ENCODE measurements around the gene SECISBP2L.
A peak's percentile ranks its signal among the peaks of the same experiment; 100 is the strongest.
"Not testable (repeated sequence)": the region's sequence is repeated elsewhere in the genome, so short reads cannot be mapped to it uniquely, and the experiment has no call there.

SECISBP2L gene

DNA sequence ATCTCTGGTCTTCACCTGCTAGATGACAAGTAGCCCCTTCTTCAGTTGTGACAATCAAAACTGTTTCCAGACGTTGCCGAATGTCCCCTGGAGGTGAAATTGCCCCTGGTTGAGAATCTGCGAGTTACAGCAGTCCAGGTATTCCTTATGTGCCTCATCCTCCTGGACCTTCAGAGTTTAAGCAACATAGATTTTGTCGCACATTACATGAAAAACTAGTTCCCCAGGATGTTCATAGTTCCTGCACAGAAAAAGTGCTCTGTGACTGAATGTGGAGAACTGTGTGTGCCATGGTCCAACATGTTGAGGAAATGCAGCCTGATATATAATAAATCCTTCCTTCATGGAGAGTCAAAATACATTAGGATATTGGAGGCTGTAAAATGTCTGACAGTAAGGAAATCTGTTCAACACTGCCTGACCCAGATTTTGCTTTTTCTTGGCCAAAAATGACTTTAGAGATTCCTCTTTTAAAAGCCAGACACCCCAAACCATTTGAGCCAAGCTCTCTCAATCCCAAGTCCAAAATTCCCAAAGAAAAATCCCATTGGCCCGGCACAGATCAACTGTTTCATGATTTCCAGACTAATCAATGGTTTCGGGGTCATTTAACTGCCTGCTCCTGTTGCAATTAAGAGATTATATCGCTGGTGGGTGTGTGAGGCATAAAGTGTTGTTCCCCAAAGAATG is 62.1 kb downstream of the SECISBP2L start:
- Histone ChIP-seq H3K9me3 (ENCODE audit: control insufficient read depth, low read length) (no peaks in the 10 kb centered on the region), H3K4me3 (ENCODE audit: insufficient read depth, low read depth, low read length) (no peak overlapping the region), H3K4me1 (ENCODE audit: control insufficient read depth, insufficient read depth, low read length) (no peaks in the 10 kb centered on the region), H3K27me3 (ENCODE audit: control insufficient read depth, insufficient read depth, low read length, poor library complexity, severe bottlenecking) (no peaks in the 10 kb centered on the region), H3K36me3 (ENCODE audit: control insufficient read depth, insufficient read depth, low read length) (no peaks in the 10 kb centered on the region), H3K27ac (ENCODE audit: insufficient read depth, low read depth, low read length, poor library complexity, severe bottlenecking) (no peak overlapping the region)
- WGBS, 2 experiments: 83 to 92% methylated on average over 5 to 7 of the region's 7 CpGs

DNA sequence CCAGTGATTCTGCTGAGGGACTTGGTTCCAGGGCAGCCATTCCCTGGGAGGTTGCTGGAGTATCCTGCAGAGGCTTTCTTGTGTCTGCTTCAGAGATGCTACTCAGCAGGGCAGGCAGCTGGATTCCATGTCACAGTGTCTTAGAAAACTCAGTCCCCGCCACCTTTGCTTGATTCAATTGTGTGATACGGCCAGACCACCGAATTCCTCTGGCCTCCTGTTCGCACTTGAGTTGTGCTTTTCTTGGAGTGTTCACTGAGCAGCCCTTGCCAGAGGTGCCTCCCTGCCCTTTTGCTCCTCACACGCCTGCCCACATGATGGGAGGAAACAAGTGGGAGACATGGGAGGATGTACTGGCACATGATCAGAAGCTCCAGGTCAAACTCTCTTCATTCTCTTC is 62.9 kb downstream of the SECISBP2L start:
- Histone ChIP-seq H3K27ac (ENCODE audit: insufficient read depth, low read depth, low read length, poor library complexity, severe bottlenecking) (no peak overlapping the region), H3K27me3 (ENCODE audit: control insufficient read depth, insufficient read depth, low read length, poor library complexity, severe bottlenecking) (no peaks in the 10 kb centered on the region), H3K4me1 (ENCODE audit: control insufficient read depth, insufficient read depth, low read length) (no peaks in the 10 kb centered on the region), H3K9me3 (ENCODE audit: control insufficient read depth, low read length) (no peaks in the 10 kb centered on the region), H3K36me3 (ENCODE audit: control insufficient read depth, insufficient read depth, low read length) (no peaks in the 10 kb centered on the region), H3K4me3 (ENCODE audit: insufficient read depth, low read depth, low read length) (no peak overlapping the region)
- WGBS, 2 experiments: 84 to 91% methylated on average over 5 of the region's 5 CpGs

DNA sequence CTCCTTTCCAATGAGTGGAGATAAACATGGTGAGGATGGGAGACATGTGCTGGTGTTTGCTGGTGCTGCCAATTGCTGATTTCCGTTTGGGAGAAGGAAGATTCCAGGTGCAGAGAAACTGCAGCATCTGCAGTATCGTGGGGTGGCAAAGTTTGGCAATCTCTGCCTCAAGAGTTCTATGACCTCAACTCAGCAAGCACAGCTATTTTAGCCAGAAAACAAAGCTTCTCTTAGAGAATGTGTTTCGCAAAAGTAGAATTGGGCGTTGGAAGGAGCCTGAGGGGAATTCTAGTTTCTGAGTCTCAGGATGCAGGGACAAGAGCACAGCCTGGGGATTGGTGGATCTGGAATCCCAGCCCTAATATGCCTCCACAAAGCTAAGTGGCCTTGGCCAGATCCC is 64.3 kb downstream of the SECISBP2L start:
- H3K4me1 ChIP-seq (ENCODE audit: control insufficient read depth, insufficient read depth, low read length): no peaks in the 10 kb centered on the region
- no peak overlapping the region for H3K4me3 ChIP-seq (ENCODE audit: insufficient read depth, low read depth, low read length)
- 86 to 90% methylated on average over 4 of the region's 4 CpGs for WGBS, 2 experiments
- no peaks in the 10 kb centered on the region for H3K36me3 ChIP-seq (ENCODE audit: control insufficient read depth, insufficient read depth, low read length)
- no peaks in the 10 kb centered on the region for H3K9me3 ChIP-seq (ENCODE audit: control insufficient read depth, low read length)
- H3K27me3 ChIP-seq (ENCODE audit: control insufficient read depth, insufficient read depth, low read length, poor library complexity, severe bottlenecking): no peaks in the 10 kb centered on the region
- H3K27ac ChIP-seq (ENCODE audit: insufficient read depth, low read depth, low read length, poor library complexity, severe bottlenecking): no peak overlapping the region

DNA sequence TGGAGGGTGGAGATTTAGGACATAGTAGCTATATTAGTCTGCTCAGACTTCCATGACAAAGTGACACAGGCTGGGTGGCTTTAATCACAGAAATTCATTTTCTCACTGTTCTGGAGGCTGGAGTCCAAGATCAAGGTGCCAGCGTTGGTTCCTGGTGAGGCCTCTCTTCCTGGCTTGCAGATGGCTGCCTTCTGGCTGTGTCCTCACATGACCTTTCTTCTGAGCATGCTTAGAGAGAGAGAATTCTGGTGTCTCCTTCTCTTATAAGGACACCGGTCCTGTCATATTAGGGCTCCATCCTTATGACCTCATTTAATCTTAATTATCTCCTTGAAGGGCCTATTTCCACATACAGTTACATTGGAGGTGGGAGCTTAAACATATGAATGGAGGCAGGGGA is 67.6 kb downstream of the SECISBP2L start:
- H3K36me3 ChIP-seq (ENCODE audit: control insufficient read depth, insufficient read depth, low read length): no peaks in the 10 kb centered on the region
- WGBS, 2 experiments: 89 to 94% methylated on average over 2 of the region's 2 CpGs
- no peak overlapping the region for H3K4me3 ChIP-seq (ENCODE audit: insufficient read depth, low read depth, low read length)
- H3K27me3 ChIP-seq (ENCODE audit: control insufficient read depth, insufficient read depth, low read length, poor library complexity, severe bottlenecking): no peaks in the 10 kb centered on the region
- H3K9me3 ChIP-seq (ENCODE audit: control insufficient read depth, low read length): no peaks in the 10 kb centered on the region
- peaks cover 10% of the 10 kb centered on the region for H3K4me1 ChIP-seq (ENCODE audit: control insufficient read depth, insufficient read depth, low read length)
- no peak overlapping the region for H3K27ac ChIP-seq (ENCODE audit: insufficient read depth, low read depth, low read length, poor library complexity, severe bottlenecking)

DNA sequence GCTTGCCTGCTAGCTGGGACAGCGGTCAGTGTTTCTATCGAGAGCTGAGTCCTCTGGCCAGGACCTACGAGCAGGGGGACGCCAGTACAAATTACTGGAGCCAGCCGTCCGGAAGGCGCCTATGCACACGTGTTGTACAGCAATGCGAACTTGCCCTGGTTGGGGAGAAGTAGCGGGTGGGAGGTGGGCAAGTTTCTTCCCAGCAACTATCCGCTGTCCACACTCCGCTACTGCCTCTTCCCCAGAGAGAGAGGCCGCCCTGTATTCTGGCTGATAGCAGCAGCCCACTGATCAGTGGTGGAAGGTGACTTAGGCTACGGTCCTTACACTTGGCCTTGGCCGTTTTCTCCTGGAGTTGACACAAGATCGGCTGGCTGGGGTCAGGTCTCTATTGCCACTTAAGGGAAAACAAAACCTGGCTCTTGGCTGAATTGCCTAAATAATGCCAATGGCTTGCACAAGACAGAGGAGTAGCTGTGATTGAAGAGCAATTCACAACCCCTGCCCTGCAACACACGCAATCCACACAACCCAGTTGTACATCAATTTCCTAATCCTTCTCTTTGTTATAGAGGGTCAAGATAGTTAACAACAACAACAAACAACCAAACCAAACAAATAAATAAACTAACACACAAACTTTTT is 69.7 kb downstream of the SECISBP2L start:
- H3K36me3 ChIP-seq (ENCODE audit: control insufficient read depth, insufficient read depth, low read length): no peaks in the 10 kb centered on the region
- H3K27ac ChIP-seq (ENCODE audit: insufficient read depth, low read depth, low read length, poor library complexity, severe bottlenecking): no peak overlapping the region
- peak overlapping the region; percentile 45 for H3K4me3 ChIP-seq (ENCODE audit: insufficient read depth, low read depth, low read length)
- no peaks in the 10 kb centered on the region for H3K9me3 ChIP-seq (ENCODE audit: control insufficient read depth, low read length)
- 82 to 87% methylated on average over 17 of the region's 17 CpGs for WGBS, 2 experiments
- no peaks in the 10 kb centered on the region for H3K27me3 ChIP-seq (ENCODE audit: control insufficient read depth, insufficient read depth, low read length, poor library complexity, severe bottlenecking)
- peaks cover 10% of the 10 kb centered on the region for H3K4me1 ChIP-seq (ENCODE audit: control insufficient read depth, insufficient read depth, low read length)

DNA sequence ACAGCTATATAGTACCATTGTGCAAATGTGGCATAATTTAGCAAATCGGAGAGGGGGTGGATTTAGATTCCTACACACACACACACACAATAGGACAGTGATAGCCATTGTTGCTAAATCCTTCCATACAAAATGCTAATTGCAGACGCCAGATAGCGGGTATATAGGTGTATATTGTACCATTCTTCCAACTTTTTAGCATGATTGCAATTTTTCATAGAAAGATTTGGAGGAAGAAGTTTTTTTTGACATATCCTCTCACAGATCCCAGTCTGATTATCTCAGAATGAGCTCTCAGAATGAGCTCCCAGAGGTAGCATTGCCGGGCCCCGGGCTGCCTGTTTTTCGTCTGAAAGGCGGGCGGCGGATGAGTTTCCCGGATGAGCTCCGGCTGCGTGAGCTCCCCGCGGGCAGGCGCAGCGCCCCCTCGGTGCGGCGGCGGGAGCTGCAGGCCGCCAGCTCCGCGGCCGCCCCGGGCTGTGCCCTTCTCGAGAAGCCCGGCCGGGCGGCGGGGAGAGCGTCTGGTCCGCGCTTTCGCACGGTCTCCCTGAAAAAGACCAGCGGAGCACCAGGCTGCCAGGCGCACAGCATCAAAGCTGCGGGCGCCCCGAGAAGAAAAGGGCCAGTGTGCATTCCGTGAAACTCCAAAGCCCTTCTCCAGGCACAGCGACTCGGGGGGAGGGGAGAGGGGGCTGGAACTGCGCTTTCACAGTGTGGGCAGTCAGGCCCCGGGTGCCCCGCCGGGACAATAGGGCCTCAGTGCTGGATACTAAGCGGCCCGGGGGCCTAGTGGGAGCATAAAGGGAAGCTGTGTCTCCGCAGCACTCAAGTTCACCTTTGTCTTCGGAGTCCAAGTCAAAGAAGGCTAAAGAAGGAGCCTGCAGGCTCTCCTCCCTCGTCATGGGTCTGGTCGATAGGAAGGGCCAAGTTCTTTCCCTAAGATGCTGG is 70.5 kb downstream of the SECISBP2L start:
- Histone ChIP-seq H3K4me3 (ENCODE audit: insufficient read depth, low read depth, low read length) (peak overlapping the region; percentile 45), H3K27me3 (ENCODE audit: control insufficient read depth, insufficient read depth, low read length, poor library complexity, severe bottlenecking) (no peaks in the 10 kb centered on the region), H3K9me3 (ENCODE audit: control insufficient read depth, low read length) (no peaks in the 10 kb centered on the region), H3K4me1 (ENCODE audit: control insufficient read depth, insufficient read depth, low read length) (peaks cover 10% of the 10 kb centered on the region), H3K27ac (ENCODE audit: insufficient read depth, low read depth, low read length, poor library complexity, severe bottlenecking) (peak overlapping the region; percentile 79), H3K36me3 (ENCODE audit: control insufficient read depth, insufficient read depth, low read length) (no peaks in the 10 kb centered on the region)
- WGBS, 2 experiments: 2 to 3% methylated on average over 50 to 53 of the region's 53 CpGs

DNA sequence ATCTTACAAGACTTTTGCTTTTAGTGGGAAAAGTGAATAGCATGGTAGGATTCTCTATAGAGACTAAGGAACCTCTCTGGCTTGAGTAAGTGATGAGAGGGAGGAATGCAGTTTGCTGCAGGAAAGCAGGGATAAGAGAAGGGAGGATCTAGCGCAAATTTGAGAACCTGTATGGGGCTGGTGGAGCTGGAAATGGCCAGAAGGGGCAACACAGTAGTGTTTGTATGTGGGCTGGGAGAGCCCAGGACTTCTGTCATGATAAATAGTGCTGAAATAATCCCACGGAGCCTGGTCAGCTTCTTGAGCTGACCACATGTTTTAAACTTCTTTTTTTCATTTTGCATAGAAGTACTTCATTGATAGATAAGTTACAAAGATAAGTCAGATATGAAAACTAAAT is 71.4 kb downstream of the SECISBP2L start:
- no peaks in the 10 kb centered on the region for H3K36me3 ChIP-seq (ENCODE audit: control insufficient read depth, insufficient read depth, low read length)
- WGBS, 2 experiments: 42 to 47% methylated on average over 2 of the region's 2 CpGs
- no peaks in the 10 kb centered on the region for H3K27me3 ChIP-seq (ENCODE audit: control insufficient read depth, insufficient read depth, low read length, poor library complexity, severe bottlenecking)
- peaks cover 10% of the 10 kb centered on the region for H3K4me1 ChIP-seq (ENCODE audit: control insufficient read depth, insufficient read depth, low read length)
- H3K9me3 ChIP-seq (ENCODE audit: control insufficient read depth, low read length): no peaks in the 10 kb centered on the region
- H3K27ac ChIP-seq (ENCODE audit: insufficient read depth, low read depth, low read length, poor library complexity, severe bottlenecking): no peak overlapping the region
- no peak overlapping the region for H3K4me3 ChIP-seq (ENCODE audit: insufficient read depth, low read depth, low read length)

DNA sequence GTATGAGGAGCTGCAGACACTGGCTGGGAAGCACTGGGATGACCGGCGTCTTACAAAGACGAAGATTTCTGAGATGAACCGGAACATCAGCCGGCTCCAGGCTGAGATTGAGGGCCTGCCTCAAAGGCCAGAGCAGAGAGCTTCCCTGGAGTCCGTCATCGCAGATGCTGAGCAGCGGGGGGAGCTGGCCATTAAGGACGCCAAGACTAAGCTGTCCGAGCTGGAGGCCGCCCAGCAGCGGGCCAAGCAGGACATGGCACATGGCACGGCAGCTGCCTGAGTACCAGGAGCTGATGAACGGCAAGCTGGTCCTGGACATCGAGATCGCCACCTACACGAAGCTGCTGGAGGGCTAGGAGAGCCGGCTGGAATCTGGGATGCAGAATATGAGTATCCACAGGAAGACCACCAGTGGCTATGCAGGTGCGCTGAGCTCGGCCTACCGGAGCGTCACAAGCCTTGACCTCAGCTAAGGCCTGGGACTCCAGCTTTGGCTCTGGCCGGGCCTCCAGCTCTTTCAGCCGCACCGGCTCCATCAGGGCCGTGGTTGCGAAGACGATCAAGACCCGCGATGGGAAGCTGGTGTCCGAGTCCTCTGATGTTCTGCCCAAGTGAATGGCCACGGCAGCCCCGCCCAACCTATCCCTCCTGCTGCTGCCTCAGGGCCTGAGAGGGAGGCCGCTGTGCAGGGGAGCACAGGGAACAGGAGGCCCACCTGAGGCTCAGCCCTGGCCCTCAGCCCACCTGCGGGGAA is 73.3 kb downstream of the SECISBP2L start:
- Histone ChIP-seq H3K4me1 (ENCODE audit: control insufficient read depth, insufficient read depth, low read length) (peaks cover 10% of the 10 kb centered on the region), H3K27ac (ENCODE audit: insufficient read depth, low read depth, low read length, poor library complexity, severe bottlenecking) (no peak overlapping the region), H3K4me3 (ENCODE audit: insufficient read depth, low read depth, low read length) (no peak overlapping the region), H3K27me3 (ENCODE audit: control insufficient read depth, insufficient read depth, low read length, poor library complexity, severe bottlenecking) (no peaks in the 10 kb centered on the region), H3K9me3 (ENCODE audit: control insufficient read depth, low read length) (no peaks in the 10 kb centered on the region), H3K36me3 (ENCODE audit: control insufficient read depth, insufficient read depth, low read length) (no peaks in the 10 kb centered on the region)
- WGBS, 2 experiments: 94 to 95% methylated on average over 35 of the region's 35 CpGs

DNA sequence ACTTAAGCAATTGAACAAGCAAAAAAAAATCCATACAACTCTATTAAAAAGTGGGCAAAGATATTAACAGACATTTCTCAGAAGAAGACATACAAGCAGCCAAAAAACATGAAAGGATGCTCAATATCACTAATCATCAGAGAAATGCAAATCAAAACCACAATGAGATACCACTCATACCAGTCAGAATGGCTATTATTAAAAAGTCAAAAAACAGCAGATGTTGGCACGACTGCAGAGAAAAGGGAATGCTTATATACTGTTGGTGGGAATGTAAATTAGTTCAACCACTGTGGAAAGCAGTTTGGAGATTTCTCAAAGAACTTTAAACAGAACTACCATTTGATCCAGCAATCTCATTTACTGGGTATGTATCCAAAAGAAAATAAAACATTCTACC is 75.3 kb downstream of the SECISBP2L start:
- H3K27me3 ChIP-seq (ENCODE audit: control insufficient read depth, insufficient read depth, low read length, poor library complexity, severe bottlenecking); H3K9me3 ChIP-seq (ENCODE audit: control insufficient read depth, low read length); H3K4me3 ChIP-seq (ENCODE audit: insufficient read depth, low read depth, low read length); H3K4me1 ChIP-seq (ENCODE audit: control insufficient read depth, insufficient read depth, low read length); H3K36me3 ChIP-seq (ENCODE audit: control insufficient read depth, insufficient read depth, low read length); H3K27ac ChIP-seq (ENCODE audit: insufficient read depth, low read depth, low read length, poor library complexity, severe bottlenecking): not testable (repeated sequence)
- 91% methylated on average over 1 of the region's 1 CpG; no CpG with 5 or more reads in 1 of the 2 experiments for WGBS, 2 experiments
